Activated T-cell treated with anti-CD3 and anti-CD28 coated beads, Interleukin-2, amount 50 U/mL, for 24 hours (primary cell): Measurements from ENCODE around the gene ACADM.
A peak's percentile ranks its signal among the peaks of the same experiment; 100 is the strongest.
"Not testable (repeated sequence)": the region's sequence is repeated elsewhere in the genome, so short reads cannot be mapped to it uniquely, and the experiment has no call there.

Experiments
- DNase-seq: peaks from one replicate; pipeline ENCODE4 v3.0.0-alpha.2; 2020
- H3K27ac Mint-ChIP-seq: 2 replicates; pipeline ENCODE4 v1.8.0; 2020; ENCODE audit warnings: mild to moderate bottlenecking, mixed read lengths
- H3K27me3 Mint-ChIP-seq: 2 replicates; pipeline ENCODE4 v1.8.0; 2020; ENCODE audit warnings: mixed read lengths
- H3K36me3 Mint-ChIP-seq: 2 replicates; pipeline ENCODE4 v1.8.0; 2020; ENCODE audit warnings: low read depth, mixed read lengths
- H3K4me1 Mint-ChIP-seq: 2 replicates; pipeline ENCODE4 v1.8.0; 2020; ENCODE audit warnings: low read depth, mixed read lengths
- H3K4me3 Mint-ChIP-seq: 2 replicates; pipeline ENCODE4 v1.8.0; 2020; ENCODE audit warnings: mild to moderate bottlenecking, moderate library complexity, mixed read lengths
- H3K9me3 Mint-ChIP-seq: 2 replicates; pipeline ENCODE4 v1.8.0; 2020; ENCODE audit warnings: mixed read lengths

ACADM gene

DNA sequence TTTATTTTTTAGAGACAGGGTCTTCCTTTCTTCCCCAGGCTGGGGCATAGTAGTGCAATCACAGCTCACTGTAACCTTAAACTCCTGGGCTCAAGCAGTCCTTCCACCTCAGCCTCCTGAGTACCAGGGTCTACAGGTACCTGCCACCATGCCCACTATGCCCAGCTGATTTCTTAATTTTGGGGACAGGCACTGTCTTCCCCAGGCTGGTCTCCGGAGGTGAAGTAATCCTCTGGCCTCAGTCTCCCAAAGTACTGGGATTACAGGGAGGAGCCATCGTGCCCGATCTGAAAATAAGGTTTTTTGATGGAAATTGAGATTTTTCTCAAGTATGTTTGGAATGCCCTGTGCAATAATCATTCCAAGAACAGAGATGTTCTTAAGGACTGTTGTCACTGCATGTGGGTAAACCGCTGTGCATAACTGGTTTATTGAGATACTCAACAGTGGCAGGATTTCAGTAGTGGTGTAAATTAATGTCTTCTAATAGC, 71.2 kb downstream of the ACADM start:
- H3K36me3 Mint-ChIP-seq, result peaks cover 86% of the 10 kb centered on the region
- DNase-seq, result peak; percentile 46
- no peak overlapping the region for H3K4me3 Mint-ChIP-seq
- H3K27ac Mint-ChIP-seq, result peak overlapping the region; percentile 14
- H3K27me3 Mint-ChIP-seq, result no peaks in the 10 kb centered on the region
- no peaks in the 10 kb centered on the region for H3K9me3 Mint-ChIP-seq
- H3K4me1 Mint-ChIP-seq, result peaks cover 33% of the 10 kb centered on the region

DNA sequence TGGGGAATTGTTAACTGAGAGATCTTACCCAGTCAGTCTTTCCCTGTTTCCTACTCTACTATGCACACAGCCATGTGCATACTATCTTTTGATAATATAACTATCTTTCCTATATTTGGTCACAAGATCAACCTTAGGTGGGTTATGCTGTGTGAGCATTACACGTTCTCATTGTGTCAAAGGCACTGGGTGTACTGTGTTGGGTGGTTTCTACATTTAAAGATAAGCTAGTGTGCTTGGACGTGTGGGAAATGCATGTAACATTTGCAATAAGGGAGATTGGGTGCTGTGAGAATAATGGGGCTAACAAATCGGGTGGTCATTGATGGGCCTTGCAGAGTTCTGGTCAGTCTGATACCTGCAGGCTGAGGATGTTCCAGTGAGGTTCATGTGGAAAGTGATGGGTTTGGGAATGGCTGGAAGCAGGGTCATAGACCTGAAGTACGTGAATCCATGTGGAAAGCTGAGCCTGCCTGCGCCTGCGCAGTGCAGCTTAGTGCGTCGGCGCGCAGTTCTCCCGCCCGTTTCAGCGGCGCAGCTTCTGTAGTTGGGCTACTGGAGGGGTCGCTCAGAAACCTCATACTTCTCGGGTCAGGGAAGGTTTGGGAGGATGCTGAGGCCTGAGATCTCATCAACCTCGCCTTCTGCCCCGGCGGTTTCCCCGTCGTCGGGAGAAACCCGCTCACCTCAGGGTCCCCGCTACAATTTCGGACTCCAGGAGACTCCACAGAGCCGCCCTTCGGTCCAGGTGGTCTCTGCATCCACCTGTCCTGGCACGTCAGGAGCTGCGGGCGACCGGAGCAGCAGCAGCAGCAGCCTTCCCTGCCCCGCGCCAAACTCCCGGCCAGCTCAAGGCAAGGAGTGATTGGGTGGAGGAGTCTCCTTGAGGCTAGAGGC, 72.1 kb downstream of the ACADM start, which contains the start of gene MSH4:
Gene MSH4, plus strand, starts transcription at position 507 of the 897 bp plus-strand sequence. Its CDS starts 104 bp downstream, at position 611.
- H3K4me3 Mint-ChIP-seq, result no peak within 1 kb of the TSS
- peaks cover 24% of the 10 kb centered on the region for H3K4me1 Mint-ChIP-seq
- H3K36me3 Mint-ChIP-seq, result peaks cover 78% of the 10 kb centered on the region
- no peaks in the 10 kb centered on the region for H3K9me3 Mint-ChIP-seq
- H3K27ac Mint-ChIP-seq, result peak within 1 kb of the TSS; percentile 42
- DNase-seq, result peak; percentile 72
- H3K27me3 Mint-ChIP-seq, result no peaks in the 10 kb centered on the region

DNA sequence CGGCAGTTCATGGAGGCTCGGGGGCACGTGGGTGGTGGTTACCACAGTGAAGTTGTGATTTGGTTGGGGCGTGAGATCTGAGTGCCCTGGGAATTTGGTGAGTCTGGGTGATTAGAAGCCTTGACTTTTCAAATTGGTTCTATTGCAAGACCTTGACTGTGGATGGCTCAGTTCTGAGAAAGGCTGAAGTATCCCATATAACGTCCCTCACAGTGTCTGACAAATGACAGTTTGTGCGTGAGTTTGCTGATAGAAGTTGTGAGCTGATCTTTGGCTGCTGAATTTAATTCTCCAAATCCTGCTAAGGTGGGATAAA, 72.7 kb downstream of the ACADM start:
- Mint-ChIP-seq H3K36me3 (peaks cover 71% of the 10 kb centered on the region), H3K4me1 (peaks cover 21% of the 10 kb centered on the region), H3K9me3 (no peaks in the 10 kb centered on the region), H3K4me3 (no peak overlapping the region), H3K27me3 (no peaks in the 10 kb centered on the region), H3K27ac (peak overlapping the region; percentile 14)
- DNase-seq, result no peak

DNA sequence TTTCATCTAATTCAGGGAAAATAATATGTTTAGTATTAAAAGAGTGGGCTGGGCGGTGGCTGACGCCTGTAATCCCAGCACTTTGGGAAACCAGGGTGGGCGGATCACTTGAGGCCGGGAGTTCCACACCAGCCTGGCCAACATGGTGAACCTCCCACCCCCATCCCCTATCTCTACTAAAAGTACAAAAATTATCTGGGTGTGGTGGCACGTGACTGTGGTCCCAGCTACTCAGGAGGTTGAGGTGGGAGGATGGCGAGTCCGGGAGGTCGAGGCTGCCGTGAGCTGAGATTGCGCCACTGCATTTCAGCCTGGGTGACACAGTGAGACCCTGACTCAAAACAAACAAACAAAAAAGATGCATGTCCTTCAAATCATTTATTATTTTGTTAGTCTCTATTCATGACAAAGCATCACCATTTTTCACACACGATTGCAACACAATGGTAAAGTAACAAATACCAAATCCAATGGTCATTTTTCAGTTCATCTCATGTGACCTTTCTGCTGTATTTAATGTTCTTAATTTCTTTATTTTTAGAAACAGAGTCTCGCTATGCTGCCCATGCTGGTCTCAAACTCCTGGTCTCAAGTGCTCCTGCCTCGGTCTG, 73.2 kb downstream of the ACADM start:
- peak overlapping the region; percentile 51 for H3K27ac Mint-ChIP-seq
- peaks cover 67% of the 10 kb centered on the region for H3K36me3 Mint-ChIP-seq

DNA sequence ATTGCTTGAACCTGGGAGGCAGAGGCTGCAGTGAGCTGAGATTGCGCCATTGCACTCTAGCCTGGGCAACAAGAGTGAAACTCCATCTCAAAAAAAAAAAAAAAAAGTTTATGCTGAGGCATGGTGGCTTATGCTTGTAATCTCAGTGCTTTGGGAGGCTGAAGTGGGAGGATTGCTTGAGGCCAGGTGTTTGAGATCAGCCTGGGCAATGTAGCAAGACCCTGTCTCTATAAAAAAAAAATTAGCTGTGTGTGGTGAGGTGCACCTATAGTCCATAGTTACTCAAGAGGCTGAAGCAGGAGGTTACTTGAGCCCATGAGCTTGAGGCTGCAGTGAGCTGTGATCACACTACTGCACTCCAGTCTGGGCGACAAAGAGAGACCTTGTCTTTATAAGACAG, 77.0 kb downstream of the ACADM start:
- H3K4me3 Mint-ChIP-seq, DNase-seq, H3K27ac Mint-ChIP-seq, H3K9me3 Mint-ChIP-seq, H3K4me1 Mint-ChIP-seq, H3K27me3 Mint-ChIP-seq: not testable (repeated sequence)
- peaks cover 30% of the 10 kb centered on the region for H3K36me3 Mint-ChIP-seq

More for the DNA sequence above, 73.2 kb downstream of the ACADM start:
- peak; percentile 38 for DNase-seq
- no peaks in the 10 kb centered on the region for H3K27me3 Mint-ChIP-seq
- H3K9me3 Mint-ChIP-seq, result no peaks in the 10 kb centered on the region
- peaks cover 17% of the 10 kb centered on the region for H3K4me1 Mint-ChIP-seq
- no peak overlapping the region for H3K4me3 Mint-ChIP-seq

DNA sequence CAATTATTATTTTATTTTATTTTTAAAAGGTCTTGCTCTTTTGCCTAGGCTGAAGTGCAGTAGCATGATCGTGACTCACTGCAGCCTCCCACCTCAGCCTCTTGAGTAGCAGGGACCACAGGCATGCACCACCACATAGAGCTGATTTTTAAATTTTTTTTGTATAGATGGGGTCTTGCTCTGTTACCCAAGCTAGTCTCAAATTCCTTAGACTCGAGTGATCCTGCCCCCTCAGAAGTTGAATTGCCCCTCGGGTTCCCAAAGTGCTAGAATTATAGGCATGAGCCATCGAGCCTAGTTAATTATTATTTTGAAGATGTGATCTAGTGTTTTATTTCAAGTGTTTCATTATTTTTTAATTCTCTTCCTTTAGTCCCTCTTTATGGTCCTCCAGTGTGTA, 84.4 kb downstream of the ACADM start:
- no peaks in the 10 kb centered on the region for H3K36me3 Mint-ChIP-seq
- no peaks in the 10 kb centered on the region for H3K27me3 Mint-ChIP-seq
- H3K27ac Mint-ChIP-seq, result no peak overlapping the region
- no peak for DNase-seq
- H3K4me1 Mint-ChIP-seq, result no peaks in the 10 kb centered on the region
- no peaks in the 10 kb centered on the region for H3K9me3 Mint-ChIP-seq
- H3K4me3 Mint-ChIP-seq, result no peak overlapping the region

DNA sequence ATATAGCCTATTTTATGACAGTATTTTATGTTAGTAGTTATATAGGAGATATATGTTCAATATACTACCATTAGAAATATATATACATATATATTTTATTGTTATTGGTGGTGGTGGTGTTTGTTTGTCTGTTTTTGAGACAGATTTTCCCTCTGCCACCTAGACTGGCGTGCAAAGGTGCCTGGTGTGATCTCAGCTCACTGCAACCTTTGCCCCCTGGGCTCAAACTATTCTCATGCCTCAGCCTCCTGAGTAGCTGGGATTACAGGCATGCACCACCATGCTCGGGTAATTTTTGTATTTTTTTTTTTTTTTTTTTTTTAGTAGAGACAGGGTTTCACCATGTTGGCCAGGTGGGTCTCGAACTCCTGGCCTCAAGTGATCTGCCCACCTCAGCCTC, 85.6 kb downstream of the ACADM start:
- H3K36me3 Mint-ChIP-seq, H3K4me3 Mint-ChIP-seq, H3K27ac Mint-ChIP-seq, H3K27me3 Mint-ChIP-seq, DNase-seq, H3K9me3 Mint-ChIP-seq, H3K4me1 Mint-ChIP-seq: not testable (repeated sequence)

DNA sequence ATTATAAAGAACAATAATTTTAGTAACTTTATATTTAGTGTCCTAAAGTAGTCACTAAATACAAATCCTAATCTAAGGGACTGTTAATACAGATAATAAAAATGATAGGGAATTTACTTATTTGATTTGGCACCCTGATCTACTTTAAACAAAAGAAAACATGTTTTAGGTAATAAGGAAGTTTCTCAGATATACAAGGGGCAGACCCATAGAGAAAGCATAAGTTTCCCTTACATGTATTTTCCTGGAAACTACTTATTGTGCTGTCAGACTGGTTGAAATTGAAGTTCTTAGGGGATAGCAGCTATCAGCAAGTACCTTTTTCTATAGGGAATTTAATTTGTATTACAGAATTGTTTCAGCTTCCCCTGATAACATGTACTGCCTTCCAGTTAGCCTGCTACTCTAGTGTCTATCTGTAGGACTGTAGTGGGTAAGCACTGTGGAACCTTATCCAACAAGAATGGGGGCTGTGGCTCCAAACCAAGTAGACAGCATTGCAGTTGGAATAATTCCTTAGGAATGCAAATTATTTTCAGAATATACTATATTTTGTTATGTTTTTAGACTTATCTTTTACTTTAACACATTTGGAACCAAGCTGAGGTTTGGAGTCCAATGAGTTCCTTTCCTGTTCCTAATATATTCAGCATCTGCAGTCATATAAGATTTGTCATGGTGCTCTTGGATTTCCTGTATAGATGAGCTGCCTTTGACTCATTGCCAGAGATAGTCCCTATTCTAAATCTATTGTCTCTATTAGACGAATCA, 86.9 kb downstream of the ACADM start:
- no peaks in the 10 kb centered on the region for H3K27me3 Mint-ChIP-seq
- no peaks in the 10 kb centered on the region for H3K36me3 Mint-ChIP-seq
- no peak for DNase-seq
- no peak overlapping the region for H3K27ac Mint-ChIP-seq
- no peak overlapping the region for H3K4me3 Mint-ChIP-seq
- H3K9me3 Mint-ChIP-seq, result no peaks in the 10 kb centered on the region
- no peaks in the 10 kb centered on the region for H3K4me1 Mint-ChIP-seq

DNA sequence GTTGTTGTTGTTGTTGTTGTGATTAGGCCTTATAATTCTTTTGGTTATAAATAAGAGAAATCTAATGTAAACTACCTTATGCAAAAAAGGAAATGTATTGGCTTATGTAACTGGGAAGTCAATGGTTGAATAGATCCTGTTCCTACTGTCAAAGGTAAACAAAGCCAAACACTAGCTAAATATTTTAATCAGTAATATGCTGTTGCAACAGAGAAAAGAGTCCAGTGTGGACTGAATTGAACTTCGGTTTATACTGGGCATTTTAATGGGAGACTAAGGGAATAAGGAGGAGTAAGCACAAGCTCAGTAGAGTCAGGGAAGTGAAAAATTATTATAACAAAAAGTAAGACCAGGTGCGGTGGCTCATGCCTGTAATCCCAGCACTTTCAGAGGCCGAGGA, 87.6 kb downstream of the ACADM start:
- Mint-ChIP-seq H3K27ac (no peak overlapping the region), H3K4me1 (no peaks in the 10 kb centered on the region), H3K4me3 (no peak overlapping the region), H3K9me3 (no peaks in the 10 kb centered on the region), H3K36me3 (no peaks in the 10 kb centered on the region), H3K27me3 (no peaks in the 10 kb centered on the region)
- DNase-seq, result no peak
